GM23338 (cell line): Measurements from ENCODE around the gene FAM219A.

Experiments
- EZH2 ChIP-seq: fragments of 200-600 bp; sonication (generic); IDR thresholded peaks from one replicate; pipeline ENCODE4 v1.8.0; 2017; ENCODE audit warnings: antibody characterized with exemption, mild to moderate bottlenecking, low read depth; ENCODE audit not compliant: unreplicated experiment
- EZH2phosphoT487 ChIP-seq: fragments of 200-600 bp; sonication (generic); IDR thresholded peaks from one replicate; pipeline ENCODE4 v1.8.1; 2018; ENCODE audit warnings: antibody characterized with exemption; ENCODE audit not compliant: unreplicated experiment
- JUNB ChIP-seq: IDR thresholded peaks from one replicate; pipeline ENCODE4 v1.6.1; 2016; ENCODE audit warnings: antibody characterized with exemption; ENCODE audit not compliant: unreplicated experiment
- POLR2AphosphoS5 ChIP-seq: IDR thresholded peaks from 2 replicates; pipeline ENCODE4 v1.6.1; 2016; ENCODE audit warnings: antibody characterized with exemption, low read depth
- ZNF114 ChIP-seq: fragments of 250-450 bp; sonication (Bioruptor Pico); IDR thresholded peaks from 2 replicates; pipeline ENCODE4 v1.5.0; 2020; ENCODE audit warnings: mild to moderate bottlenecking, moderate library complexity
- ZNF331 ChIP-seq: fragments of 250-450 bp; sonication (Bioruptor Pico); IDR thresholded peaks from 2 replicates; pipeline ENCODE4 v1.5.0; 2020; ENCODE audit warnings: low read depth, mild to moderate bottlenecking, moderate library complexity
- TF ChIP-seq, protein P1 (sequence below), 2 experiments: fragments of 200-600 bp in 1 of 2; sonication (generic) in 1 of 2; conservative IDR thresholded peaks; 2 replicates each; pipeline versions ENCODE4 v1.5.1 to v1.6.1; 2016 to 2017; ENCODE audit warnings: antibody characterized with exemption in 2 of 2, low read depth in 2 of 2, mild to moderate bottlenecking in 2 of 2, moderate library complexity in 1 of 2
- TF ChIP-seq, protein P2 (sequence below): IDR thresholded peaks from one replicate; pipeline ENCODE4 v1.6.1; 2018; ENCODE audit warnings: antibody characterized with exemption; ENCODE audit not compliant: unreplicated experiment

DNA sequence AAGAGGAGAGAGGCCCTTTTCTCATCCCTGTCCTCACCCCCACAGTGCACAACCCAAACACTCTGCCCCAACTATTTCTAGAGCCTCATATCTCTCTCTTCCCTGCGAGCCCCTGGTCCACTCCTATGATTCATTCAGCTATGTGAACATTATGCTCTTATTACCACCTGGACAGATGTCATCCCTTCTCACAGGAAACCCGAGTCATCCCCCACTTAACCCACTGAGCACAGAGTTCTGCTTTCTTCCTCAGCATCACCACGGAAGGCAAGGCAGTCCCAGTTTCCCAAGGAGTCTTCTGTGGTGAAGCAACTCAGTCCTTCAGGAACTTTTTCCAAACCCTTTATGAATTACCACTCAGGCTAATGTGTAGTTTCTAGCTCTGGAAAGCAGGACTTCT lies 1.6 kb upstream of the FAM219A start:
- TF ChIP-seq POLR2AphosphoS5 (no peak), EZH2phosphoT487 (no peak), ZNF331 (CRISPR knock-in tag) (no peak), EZH2 (no peak), ZNF114 (no peak), JUNB (no peak)
- TF ChIP-seq, protein P1, sequence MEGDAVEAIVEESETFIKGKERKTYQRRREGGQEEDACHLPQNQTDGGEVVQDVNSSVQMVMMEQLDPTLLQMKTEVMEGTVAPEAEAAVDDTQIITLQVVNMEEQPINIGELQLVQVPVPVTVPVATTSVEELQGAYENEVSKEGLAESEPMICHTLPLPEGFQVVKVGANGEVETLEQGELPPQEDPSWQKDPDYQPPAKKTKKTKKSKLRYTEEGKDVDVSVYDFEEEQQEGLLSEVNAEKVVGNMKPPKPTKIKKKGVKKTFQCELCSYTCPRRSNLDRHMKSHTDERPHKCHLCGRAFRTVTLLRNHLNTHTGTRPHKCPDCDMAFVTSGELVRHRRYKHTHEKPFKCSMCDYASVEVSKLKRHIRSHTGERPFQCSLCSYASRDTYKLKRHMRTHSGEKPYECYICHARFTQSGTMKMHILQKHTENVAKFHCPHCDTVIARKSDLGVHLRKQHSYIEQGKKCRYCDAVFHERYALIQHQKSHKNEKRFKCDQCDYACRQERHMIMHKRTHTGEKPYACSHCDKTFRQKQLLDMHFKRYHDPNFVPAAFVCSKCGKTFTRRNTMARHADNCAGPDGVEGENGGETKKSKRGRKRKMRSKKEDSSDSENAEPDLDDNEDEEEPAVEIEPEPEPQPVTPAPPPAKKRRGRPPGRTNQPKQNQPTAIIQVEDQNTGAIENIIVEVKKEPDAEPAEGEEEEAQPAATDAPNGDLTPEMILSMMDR (conservative IDR thresholded peaks at IDR 0.05; ENCODE audit: low read depth in 2 of 2): no peak
- TF ChIP-seq, protein P2, sequence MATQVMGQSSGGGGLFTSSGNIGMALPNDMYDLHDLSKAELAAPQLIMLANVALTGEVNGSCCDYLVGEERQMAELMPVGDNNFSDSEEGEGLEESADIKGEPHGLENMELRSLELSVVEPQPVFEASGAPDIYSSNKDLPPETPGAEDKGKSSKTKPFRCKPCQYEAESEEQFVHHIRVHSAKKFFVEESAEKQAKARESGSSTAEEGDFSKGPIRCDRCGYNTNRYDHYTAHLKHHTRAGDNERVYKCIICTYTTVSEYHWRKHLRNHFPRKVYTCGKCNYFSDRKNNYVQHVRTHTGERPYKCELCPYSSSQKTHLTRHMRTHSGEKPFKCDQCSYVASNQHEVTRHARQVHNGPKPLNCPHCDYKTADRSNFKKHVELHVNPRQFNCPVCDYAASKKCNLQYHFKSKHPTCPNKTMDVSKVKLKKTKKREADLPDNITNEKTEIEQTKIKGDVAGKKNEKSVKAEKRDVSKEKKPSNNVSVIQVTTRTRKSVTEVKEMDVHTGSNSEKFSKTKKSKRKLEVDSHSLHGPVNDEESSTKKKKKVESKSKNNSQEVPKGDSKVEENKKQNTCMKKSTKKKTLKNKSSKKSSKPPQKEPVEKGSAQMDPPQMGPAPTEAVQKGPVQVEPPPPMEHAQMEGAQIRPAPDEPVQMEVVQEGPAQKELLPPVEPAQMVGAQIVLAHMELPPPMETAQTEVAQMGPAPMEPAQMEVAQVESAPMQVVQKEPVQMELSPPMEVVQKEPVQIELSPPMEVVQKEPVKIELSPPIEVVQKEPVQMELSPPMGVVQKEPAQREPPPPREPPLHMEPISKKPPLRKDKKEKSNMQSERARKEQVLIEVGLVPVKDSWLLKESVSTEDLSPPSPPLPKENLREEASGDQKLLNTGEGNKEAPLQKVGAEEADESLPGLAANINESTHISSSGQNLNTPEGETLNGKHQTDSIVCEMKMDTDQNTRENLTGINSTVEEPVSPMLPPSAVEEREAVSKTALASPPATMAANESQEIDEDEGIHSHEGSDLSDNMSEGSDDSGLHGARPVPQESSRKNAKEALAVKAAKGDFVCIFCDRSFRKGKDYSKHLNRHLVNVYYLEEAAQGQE: no peak
